GM21723 (cell line): ENCODE results near the gene LIPE.
A peak's percentile ranks its signal among the peaks of the same experiment; 100 is the strongest.
"Not testable (repeated sequence)": the region's sequence is repeated elsewhere in the genome, so short reads cannot be mapped to it uniquely, and the experiment has no call there.

Experiments used
- ATAC-seq: cut with Tn5 transposase; IDR thresholded peaks from one replicate; pipeline ENCODE4 v1.9.1; 2021; ENCODE audit warnings: mild to moderate bottlenecking, moderate library complexity; ENCODE audit not compliant: unreplicated experiment

The LIPE gene

DNA sequence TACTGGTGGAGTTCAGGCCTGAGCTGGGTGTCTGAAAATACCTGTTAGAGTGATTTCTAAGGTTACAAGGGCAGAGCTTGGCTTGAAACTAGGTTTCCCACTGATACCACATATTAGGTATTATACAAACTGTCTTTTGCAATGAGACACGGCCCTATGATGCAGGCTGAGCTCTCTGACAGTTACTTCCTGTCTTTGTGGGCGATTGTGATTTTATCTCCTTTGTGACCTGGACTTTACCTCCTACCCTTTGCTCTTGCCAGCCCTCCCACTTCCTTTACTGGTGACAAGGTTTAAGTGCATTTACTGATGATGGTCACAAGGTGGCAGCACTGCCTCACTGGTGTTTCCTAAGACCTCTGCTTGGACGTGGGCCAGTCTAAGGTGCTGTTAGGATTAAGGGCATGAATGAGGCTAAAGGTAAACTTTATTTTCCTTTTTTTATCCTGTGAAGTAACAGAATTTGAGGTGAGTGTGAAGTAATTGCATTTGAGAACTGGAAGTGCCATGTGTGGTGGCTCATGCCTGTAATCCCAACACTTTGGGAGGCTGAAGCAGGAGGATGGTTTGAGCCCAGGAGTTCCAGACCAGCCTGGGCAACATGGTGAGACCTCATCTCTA is 23.2 kb upstream of the LIPE start:
- ATAC-seq, result peak; percentile 66

DNA sequence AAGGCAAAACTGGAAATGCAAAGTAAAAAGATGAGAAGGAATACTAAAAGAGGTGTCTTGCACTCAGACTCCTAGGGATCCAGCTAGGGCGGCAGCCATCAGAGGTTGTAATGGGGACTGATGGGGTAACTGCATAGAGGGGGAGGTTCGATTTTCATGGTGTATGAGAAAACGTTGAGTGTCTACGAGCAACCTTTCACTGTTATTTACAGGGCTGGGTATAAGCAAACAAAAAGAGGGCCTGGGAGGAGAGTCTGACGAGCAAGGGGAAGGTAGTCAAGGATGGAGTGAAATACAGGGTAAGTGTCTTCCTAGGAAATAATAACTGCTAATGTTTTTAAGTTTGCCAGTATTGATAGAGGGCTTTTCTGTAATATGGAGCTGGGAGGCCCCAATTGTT is 21.1 kb upstream of the LIPE start:
- ATAC-seq, result not testable (repeated sequence)

DNA sequence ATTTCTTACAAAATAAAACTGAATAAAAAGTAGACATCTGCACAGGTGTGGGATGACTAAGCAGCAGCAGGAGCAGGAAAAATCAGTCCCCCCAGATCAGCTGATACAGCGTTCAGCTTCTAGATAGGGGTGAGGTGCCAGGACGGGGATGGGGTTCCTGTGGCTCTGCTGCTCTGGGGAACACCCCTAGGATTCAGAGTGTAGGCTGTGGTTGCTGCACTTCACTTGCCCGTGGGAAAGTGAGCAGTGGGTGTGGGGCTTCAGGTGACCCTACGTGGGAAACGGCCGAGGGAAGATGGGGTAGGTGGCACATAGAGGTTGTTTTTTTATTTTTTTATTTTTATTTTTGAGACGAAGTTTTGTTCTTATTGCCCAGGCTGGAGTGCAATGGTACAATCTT is 18.8 kb upstream of the LIPE start:
- ATAC-seq, result no peak

DNA sequence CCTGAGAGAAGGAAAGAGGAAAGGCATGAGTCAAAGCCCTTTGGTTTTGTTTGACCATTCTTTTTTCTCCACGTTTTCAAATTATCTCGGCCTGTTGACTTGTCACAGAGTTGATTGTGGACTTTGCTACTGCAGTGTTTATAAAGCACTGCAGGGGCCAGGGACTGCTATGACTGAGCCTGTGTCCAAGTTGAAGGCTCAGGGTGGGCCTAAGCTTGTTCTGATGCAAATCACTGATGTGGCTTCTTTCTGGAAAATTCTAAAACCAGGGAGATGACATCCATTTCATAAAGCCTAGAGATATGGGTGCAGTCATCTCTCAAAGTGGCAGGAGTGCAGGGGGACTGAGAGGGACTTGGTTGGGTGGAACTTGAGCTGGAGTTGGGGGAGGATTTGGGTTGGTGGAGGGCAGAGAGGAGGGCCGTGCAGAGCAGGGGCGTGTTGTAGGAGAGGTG is 16.8 kb upstream of the LIPE start:
- ATAC-seq, result no peak

DNA sequence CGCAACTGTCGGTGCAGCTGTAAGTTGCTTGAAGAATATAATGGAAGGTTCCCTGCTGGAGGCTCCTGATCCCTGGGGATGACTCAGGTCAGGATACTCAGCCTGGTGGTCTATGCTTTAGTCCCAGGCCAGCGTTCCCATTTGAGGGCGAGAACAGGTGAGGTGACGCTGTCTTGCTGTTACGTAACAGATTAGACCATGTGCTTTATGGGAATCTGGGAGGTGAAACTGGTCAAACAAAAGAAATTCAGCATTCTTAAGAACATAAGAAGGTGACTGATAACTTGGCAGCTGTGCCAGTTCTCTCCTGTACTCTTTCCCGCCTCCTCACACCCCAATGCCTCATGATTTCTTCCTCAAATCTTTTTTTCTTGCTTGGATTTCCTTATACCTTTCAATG is 15.6 kb upstream of the LIPE start, which contains the start of gene CXCL17:
Gene CXCL17, minus strand, starts transcription at position 114 of the 400 bp plus-strand sequence. CDS start 114 bp downstream, outside the sequence.
- ATAC-seq, result no peak

DNA sequence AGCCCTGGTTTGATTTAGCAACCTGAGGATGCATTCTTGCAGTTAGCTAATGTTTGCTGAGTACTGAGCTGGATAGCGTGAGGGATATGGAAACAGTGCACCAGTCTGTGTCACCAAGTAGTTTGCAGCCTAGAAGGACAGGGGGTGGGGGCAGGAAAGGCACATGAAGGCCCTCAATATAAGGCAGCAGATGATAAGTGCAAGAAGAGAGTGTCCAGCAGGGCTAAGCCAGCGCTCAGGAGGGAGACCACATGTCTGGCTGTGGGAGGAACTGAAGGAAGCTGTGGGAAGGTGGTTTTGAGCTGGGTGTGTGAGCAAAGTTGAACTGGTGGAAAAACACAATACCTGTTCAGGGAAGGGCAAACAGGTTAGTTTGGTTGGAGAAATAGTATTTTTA is 13.9 kb upstream of the LIPE start:
- ATAC-seq, result no peak

DNA sequence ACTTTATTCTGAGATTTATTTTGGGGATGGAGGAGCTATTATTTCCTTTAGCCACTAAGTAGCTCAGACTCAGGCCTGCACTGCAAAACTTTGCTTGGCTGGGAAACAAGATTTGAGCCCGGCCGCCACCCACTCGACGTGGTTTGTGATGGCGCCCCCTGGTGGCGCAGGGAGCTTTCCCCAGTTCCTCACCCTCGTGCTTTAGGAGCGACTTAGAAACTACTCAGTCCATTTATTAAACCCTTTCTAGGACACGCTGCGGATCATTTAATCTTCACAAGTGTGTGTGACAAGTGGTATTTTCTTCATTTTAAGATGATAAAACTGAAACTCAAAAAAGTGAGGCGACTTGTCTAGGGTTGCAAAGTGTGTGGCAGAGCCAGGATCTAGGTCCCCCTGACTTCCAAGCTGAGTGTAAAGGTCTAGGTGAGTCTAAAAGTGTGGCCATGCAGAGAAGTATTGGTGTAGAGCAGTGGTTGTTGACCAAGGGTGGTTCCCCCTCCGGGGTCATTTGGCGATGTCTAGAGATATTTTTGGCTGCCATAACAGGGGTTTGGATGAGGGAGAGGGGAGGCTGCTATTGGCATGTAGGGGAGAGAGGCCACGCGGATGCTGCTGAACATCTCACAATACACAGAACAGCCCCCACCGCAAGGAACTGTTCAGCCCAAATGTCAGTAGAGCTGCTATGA is 13.3 kb upstream of the LIPE start:
- no peak for ATAC-seq

DNA sequence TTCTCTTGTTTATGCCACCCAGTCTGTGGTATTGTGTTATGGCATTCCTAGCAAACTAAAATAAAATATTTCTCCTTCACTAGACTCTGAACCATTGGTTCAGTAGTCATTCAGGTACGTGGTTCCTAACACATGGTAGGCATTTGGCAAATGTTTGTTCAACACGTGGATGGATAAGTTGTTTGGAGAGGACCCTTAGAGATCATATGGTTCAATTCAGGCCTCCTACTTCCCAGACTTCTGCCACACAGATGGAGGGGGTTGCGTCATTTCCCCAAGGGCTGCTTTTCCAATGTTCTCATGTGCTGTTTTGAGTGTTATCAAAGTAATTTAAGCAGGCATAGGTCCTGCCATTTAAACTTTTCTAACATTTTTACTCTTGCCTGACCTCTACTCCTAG is 8.8 kb upstream of the LIPE start:
- ATAC-seq, result no peak

DNA sequence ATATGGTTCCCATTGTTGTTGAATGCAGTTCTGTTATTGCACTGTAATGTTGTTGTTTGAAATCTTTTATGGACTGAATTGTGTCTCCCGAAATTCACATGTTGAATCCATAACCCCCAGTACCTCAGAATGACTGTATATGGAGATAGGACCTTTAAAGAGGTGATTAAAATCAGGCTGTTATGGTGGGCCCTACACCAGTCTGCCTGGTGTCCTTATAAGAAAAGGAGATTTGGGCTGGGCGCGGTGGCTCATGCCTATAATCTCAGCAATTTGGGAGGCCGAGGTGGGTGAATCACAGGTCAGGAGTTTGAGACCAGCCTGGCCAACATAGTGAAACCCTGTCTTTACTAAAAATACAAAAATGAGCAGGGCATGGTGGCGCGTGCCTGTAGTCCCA is 8.1 kb upstream of the LIPE start:
- no peak for ATAC-seq

DNA sequence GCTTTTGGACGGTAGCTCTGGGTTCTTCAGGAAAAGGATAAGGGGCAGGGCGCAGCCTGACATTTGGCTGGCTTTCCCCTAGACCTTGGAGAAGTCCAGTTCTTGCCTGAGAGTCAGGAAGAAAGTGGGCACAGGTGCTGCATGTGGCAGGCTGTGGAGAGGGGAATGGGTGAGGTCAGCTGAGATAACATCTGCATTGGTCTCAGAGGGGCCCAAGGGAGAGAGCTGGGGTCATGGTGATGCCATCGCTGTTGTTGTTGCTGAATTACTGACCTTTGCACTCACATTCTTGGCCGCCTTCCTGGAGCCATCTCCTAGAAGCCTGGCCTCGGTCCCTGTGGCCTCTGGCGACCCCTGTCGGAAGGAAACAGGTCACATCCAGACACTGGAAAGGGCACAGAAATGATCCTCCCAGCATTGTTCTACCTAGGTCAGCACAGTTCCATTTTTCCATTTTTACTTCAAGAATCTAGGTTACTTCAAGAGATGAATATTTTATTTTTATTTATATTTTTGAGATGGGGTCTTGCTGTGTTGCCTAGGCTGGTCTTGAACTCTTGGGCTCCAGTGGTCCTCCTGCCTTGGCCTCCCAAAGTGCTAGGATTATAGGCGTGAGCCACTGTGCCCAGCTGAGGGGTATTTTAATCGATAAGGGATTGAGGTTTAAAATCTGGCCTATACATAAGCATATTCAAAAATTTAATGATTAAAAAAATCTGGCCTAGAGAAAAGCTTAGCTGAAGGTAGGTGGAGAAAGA is 6.5 kb upstream of the LIPE start:
- ATAC-seq, result peak; percentile 66

DNA sequence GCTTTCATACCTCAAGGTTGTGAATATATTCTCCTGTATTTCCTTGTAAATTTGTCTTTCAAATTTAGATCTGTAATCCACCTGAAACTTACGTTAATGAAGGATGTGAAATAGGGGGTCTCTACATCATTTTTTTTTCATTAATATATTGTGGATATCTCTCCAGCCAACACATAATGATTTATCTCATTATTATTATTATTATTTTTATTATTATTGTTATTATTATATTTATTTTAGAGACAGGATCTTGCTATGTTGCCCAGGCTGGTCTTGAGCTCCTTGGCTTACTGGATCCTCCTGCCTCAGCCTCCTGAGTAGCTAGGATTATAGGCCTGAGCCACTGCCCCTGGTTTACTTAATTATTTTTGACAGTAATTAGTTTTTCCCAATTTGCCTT is 4.3 kb upstream of the LIPE start:
- no peak for ATAC-seq

DNA sequence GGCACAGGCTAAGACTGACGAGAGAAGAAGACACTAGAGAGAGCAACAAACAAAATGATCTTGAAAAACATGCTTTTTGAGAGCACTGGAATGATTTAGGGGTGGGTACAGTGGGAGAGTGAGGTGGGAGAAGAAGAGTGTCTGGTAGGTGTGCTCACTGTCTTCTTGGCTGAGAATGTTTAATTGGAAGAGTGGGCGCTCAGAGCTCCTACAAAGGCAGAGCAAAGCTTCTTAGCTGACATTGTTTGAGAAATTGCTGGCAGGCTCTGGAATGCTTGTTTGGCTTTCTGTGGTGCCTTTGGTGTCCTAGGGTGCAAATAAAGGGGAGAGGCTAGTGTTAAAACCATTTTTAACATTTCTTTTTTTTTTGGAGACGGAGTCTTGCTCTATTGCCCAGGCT is 1.5 kb upstream of the LIPE start:
- ATAC-seq, result no peak

DNA sequence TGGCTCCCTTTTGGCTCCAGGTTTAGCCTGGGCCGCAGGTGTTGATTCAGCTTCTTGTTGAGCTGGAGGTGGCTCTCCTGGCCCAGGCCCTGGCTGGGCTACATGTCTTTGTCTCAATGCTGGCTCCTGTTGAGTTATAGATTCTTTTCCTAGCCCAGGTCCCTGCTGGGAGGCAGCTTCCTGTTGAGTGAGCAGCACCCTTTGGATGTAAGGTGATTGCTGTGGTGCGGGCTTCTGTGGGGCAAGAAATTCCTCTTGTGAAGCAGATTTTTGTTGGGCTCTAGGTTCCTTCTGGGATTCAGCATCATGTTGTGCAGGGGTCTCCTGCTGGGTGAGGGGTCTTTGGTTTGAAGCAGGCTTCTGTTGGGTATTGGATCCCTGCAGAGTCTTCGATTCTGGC is 545 bp downstream of the LIPE start:
- ATAC-seq, result no peak

DNA sequence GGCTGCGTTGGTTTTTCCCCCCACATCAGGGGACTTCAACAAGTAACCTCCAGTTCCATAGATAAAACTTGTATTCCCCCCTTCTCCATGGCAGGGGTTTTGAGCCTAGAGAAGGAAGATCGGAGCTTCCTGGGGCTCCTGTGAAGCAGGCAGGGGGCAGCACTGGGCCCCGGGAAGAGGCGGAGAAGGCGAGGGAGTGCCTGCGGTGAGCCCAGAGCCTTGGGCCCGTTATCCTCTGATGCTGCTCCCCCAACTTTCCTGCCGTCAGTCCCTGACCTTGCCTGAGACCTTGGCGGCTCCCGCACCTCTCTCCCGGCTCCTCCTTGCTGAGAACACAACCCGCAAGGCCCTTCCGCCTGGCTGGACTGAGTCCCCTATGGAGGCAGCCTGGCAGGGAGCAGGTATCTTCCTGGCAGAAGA is 2.5 kb downstream of the LIPE start:
- no peak for ATAC-seq

DNA sequence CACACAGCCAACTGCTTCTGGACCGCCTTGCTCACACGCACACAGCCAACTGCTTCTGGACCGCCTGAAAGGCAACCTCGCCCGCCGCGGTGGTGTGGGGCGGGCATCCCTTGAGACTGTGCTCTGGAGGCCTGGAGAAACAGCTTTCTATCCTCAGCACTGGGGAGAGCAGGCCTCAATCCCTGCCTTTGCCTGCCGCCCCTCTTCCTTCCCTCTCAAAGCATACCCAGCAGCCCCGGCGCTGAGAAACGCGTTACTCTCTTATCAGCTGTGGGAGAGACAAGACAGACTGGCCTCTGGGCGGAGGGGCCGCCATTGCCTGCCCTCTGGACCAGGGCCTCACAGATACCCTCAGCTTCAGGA is 2.9 kb downstream of the LIPE start:
- no peak for ATAC-seq

DNA sequence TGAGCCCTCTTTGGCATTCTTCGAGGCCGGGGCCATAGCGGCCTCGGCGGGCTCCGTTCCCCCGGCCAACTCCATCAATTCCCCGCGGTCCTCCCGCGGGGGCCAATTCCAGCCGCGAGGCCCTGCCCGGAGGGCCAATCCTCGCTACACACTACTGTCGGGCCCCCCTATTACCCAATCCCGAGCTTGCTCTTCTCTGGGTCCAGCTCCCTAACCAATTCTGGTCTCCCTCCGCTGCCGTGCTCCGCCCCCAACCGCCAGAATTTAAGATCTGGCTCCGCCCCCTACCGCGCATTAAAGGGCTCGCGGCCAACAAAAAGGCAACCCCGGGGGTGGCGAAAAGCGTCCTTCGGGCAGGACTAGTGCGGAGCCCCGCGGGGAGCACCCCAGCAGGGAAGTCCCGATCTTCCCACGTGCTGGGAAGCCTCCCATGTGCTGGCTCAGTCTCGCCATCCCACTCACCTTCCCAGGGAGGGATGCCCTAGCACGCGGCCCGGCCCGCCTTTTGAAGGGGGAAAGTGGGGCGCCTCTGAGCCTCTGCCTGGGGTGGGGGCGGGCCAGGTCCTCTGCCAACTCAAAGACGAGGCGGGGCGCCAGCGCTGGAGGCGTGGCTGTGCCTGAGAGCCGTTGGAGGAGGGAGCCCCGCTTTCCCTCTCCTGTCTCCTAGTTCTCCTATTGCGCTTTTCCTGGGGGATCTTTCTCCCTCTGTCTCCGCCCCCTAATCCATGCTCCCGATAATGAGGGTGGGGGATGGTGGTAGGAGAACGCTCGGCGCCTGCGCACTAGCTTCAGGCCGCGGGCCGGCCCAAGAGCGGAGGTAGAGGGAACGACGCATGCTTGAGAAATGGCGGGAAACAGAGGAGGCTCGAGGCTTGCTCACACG is 3.5 kb downstream of the LIPE start:
- ATAC-seq, result peak; percentile 84

DNA sequence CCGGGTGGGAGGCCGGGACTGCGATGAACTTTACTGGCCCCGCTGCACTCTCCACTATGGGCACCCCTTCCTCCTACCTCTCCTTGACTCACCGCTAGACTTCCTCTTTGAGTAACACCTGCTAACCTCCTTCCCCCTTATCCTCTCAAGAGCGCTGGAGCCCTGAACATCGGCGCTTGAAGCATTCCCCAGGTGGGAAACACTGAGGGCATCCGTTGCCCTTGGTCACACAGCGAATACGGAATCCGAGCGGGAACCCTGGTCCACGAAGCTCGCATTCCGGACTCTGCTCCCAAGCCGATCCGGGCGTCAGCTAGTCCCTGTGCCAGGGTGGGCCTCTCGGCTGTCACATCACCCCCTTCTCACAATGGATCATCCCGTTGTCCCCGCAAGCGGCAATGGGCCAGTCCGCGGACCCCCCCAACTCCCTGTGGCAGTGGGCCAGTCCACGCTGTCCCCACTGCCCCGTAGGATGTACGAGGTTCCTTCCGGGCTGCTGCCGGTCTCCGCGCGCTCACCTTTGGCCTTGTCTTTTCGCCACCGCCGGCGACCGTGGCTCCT is 4.2 kb downstream of the LIPE start:
- peak; percentile 36 for ATAC-seq

DNA sequence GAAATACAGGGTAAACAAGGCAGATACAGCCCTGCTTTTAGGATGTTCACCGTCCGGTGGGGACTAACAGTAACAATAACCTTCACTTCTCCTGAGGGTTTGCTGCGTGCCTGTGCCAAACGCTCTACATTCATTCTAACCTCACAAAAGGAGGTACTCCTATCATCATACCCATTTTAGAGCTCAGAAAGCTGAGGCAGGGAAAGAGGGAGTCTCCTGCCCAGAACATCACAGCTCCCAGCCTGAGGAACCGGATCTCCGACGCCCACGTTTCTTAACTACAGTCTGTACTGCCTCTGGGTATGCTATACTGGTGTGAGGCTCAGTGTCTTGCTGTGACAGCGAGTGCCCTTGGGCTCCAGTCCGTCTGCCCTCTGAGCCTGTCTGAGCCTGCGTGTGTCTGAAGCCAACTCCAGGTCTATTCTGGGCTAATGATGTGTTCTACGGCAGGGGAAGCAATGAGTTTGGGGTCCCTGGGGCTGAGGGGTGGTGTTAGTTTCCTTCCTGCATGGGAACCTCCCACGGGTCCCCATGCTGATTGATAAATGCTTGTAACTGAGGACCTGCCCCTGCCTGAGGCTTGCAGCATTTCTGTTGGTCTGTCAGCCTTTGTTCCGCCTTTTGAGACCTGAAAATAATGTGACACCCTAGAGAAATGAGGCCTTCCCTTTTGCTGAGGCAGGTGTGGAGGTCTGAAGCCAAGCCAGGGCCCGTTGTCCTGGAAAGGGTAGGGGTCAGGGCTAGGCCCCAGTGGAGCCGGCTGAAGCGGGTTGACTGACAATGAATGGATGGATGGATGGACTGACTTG is 4.9 kb downstream of the LIPE start:
- ATAC-seq, result peak; percentile 15

DNA sequence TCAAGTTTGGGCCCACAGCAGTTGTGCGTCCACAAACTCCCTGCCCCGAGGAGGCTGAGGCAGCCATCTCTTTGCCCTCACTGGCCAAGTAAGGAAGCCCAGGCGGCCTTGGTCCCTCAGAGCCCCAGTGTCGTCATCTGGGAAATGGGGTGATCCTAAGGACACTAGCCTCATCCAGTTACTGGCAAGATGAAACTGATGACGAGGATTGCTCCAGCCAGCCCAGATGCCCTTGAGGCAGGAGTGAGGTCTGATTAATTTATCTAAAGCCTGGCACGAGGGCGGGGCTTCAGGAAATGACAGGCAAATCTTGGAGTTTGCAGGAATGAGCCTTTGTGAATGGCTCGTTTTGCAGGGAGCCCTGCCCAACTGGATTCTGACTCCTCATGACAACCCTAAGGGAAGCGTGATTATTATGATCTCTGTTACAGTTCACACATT is 5.6 kb downstream of the LIPE start:
- ATAC-seq, result no peak

DNA sequence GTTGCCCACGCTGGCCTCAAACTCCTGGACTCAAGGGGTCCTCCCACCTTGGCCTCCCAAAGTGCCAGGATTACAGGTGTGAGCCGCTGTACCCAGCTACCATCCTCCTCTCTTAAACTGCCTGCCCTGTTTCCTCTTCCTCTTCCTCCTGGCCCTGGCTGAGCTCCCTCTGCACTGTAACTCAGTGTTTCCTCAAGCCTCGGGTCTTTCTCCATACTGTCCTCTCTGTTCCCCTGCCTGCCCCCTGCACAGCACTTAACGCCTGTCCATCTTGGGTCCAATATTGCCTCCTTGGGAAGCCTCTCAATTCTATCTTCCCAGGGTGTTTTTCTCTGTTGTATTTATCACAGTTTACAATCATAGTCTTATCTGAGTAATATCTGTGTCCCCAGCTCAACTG is 6.1 kb downstream of the LIPE start:
- ATAC-seq, result no peak
